A549 (cell line): ENCODE results near the gene KRTAP7-1. TPM values are rescaled to one million over a fixed set of nuclear protein-coding genes. Genes with fewer than 3 reads are reported as not detected.
A peak's percentile ranks its signal among the peaks of the same experiment; 100 is the strongest.

Source experiments
- ATAC-seq, 2 experiments: fragments of 200-7000 bp in 1 of 2; fragments of >200 bp in 1 of 2; cut with Nextera tagmentation in 1 of 2; cut with Tn5 transposase in 1 of 2; 3 replicates each; pipeline versions ENCODE4 v1.8.0 to v1.9.1; 2018 to 2020; ENCODE audit warnings: mild to moderate bottlenecking in 1 of 2, moderate library complexity in 1 of 2
- CTCF ChIA-PET: fragments of 300-600 bp; sonication (Branson Sonifier 250); formaldehyde crosslinking; extraction: SDS; loops from one replicate; lab custom pipeline; 2021; ENCODE audit warnings: antibody characterized with exemption, inconsistent platforms; lab: Yijun Ruan, JAX
- POLR2A ChIA-PET: fragments of 350-600 bp; formaldehyde crosslinking; extraction: SDS; loops from one replicate; lab custom pipeline; 2021; ENCODE audit warnings: antibody characterized with exemption, inconsistent platforms; lab: Yijun Ruan, JAX
- DNase-seq, 2 experiments: peaks; one replicate each; pipeline versions ENCODE4 v3.0.0 to v3.0.0-alpha.2; 2011 to 2016; ENCODE audit warnings: low read depth in 1 of 2, low spot score in 1 of 2
- FAIRE-seq: peaks from 2 replicates; lab custom pipeline; 2011; peaks lifted over from hg19 to GRCh38; lab: Jason Lieb, UNC
- H3K27ac ChIP-seq, 2 experiments: fragments of >200 bp; sonication (Bioruptor Twin); formaldehyde crosslinking; 3 replicates each; pipeline ENCODE4 v1.5.1; 2016 to 2017
- H3K4me1 ChIP-seq: fragments of >200 bp; sonication (Bioruptor Twin); formaldehyde crosslinking; 3 replicates; pipeline ENCODE4 v1.6.1; 2016
- H3K4me2 ChIP-seq: fragments of >200 bp; sonication (Bioruptor Twin); formaldehyde crosslinking; 3 replicates; pipeline ENCODE4 v1.6.1; 2016
- H3K4me3 ChIP-seq: fragments of >200 bp; sonication (Bioruptor Twin); formaldehyde crosslinking; 3 replicates; pipeline ENCODE4 v1.5.1; 2016
- H3K9me3 ChIP-seq: fragments of >200 bp; sonication (Bioruptor Twin); formaldehyde crosslinking; 3 replicates; pipeline ENCODE4 v1.6.1; 2016
- CBX2 ChIP-seq: fragments of 200-600 bp; sonication (generic); IDR thresholded peaks from 2 replicates; pipeline ENCODE4 v1.6.1; 2016; ENCODE audit warnings: low read depth, mild to moderate bottlenecking, borderline replicate concordance
- CHD4 ChIP-seq: fragments of 200-600 bp; sonication (generic); IDR thresholded peaks from 2 replicates; pipeline ENCODE4 v1.6.1; 2016; ENCODE audit warnings: antibody characterized with exemption, mild to moderate bottlenecking, borderline replicate concordance
- EHF ChIP-seq: fragments of 250-450 bp; sonication (Bioruptor Pico); IDR thresholded peaks from 2 replicates; pipeline ENCODE4 v1.5.0; 2020; ENCODE audit warnings: mild to moderate bottlenecking
- EHMT2 ChIP-seq: fragments of 200-600 bp; sonication (generic); IDR thresholded peaks from 2 replicates; pipeline ENCODE4 v1.6.1; 2016; ENCODE audit warnings: antibody characterized with exemption, low read depth, mild to moderate bottlenecking, moderate library complexity
- ESRRA ChIP-seq: fragments of 150-350 bp; IDR thresholded peaks from 2 replicates; pipeline ENCODE4 v1.6.1; 2014; ENCODE audit warnings: mild to moderate bottlenecking, low read length, borderline replicate concordance
- GATA3 ChIP-seq: IDR thresholded peaks from 2 replicates; pipeline ENCODE4 v1.6.1; 2012; ENCODE audit warnings: borderline replicate concordance
- HOXB13 ChIP-seq: fragments of 250-450 bp; sonication (Bioruptor Pico); IDR thresholded peaks from 2 replicates; pipeline ENCODE4 v1.5.0; 2020; ENCODE audit warnings: low read depth, mild to moderate bottlenecking, moderate library complexity
- HOXB5 ChIP-seq: fragments of 250-450 bp; sonication (Bioruptor Pico); IDR thresholded peaks from 2 replicates; pipeline ENCODE4 v1.5.0; 2020; ENCODE audit warnings: mild to moderate bottlenecking, moderate library complexity
- NFE2L2 ChIP-seq: fragments of 150-350 bp; conservative IDR thresholded peaks from 2 replicates; pipeline ENCODE4 v1.6.1; 2014; ENCODE audit warnings: low read length
- PHF8 ChIP-seq: fragments of 200-600 bp; sonication (generic); IDR thresholded peaks from 2 replicates; pipeline ENCODE4 v1.6.1; 2016; ENCODE audit warnings: low read depth, mild to moderate bottlenecking, antibody characterized with exemption, moderate library complexity, borderline replicate concordance
- POLR2A ChIP-seq: IDR thresholded peaks from 2 replicates; pipeline ENCODE4 v1.6.1; 2012; ENCODE audit warnings: mild to moderate bottlenecking, low read length
- RARB ChIP-seq: fragments of 250-450 bp; sonication (Bioruptor Pico); IDR thresholded peaks from 2 replicates; pipeline ENCODE4 v1.8.0; 2021; ENCODE audit warnings: mild to moderate bottlenecking, moderate library complexity
- SREBF2 ChIP-seq: fragments of 450-650 bp; IDR thresholded peaks from 2 replicates; pipeline ENCODE4 v1.6.1; 2014; ENCODE audit warnings: mild to moderate bottlenecking, moderate library complexity
- TFCP2L1 ChIP-seq: fragments of 250-450 bp; sonication (Bioruptor Pico); IDR thresholded peaks from 2 replicates; pipeline ENCODE4 v1.5.0; 2021; ENCODE audit warnings: mild to moderate bottlenecking
- TP53 ChIP-seq: fragments of 250-450 bp; sonication (Bioruptor Pico); IDR thresholded peaks from 2 replicates; pipeline ENCODE4 v1.5.0; 2021; ENCODE audit warnings: mild to moderate bottlenecking, moderate library complexity
- ZC3H11A ChIP-seq: fragments of 450-650 bp; IDR thresholded peaks from 2 replicates; pipeline ENCODE4 v1.6.1; 2014; ENCODE audit warnings: antibody characterized with exemption, mild to moderate bottlenecking
- WGBS: methylation state at CpG from one replicate; pipeline ENCODE4 v1.1.6; 2017; ENCODE audit errors: missing lambda C conversion rate; 5-methylcytosine and 5-hydroxymethylcytosine counted together
- polyA plus RNA-seq, 4 experiments: library from polyadenylated mRNA; depleted of rRNA in 3 of 4; stranded (reverse); fragments of >200 nt; fragmentation: RNase III in 1 of 4; extraction: RNeasy Plus Mini Kit Qiagen cat#74134 plus additional on column Dnase treatment in 1 of 4; gene quantifications; 2 replicates in 3 of 4; 3 replicates in 1 of 4; pipeline ENCODE4 v1.2.3, GENCODE V29; 2011 to 2017
- TF ChIP-seq, protein P1 (sequence below): fragments of 250-450 bp; sonication (Bioruptor Pico); IDR thresholded peaks from 2 replicates; pipeline ENCODE4 v1.5.0; 2021; ENCODE audit warnings: mild to moderate bottlenecking, moderate library complexity, borderline replicate concordance
- TF ChIP-seq, protein P2 (sequence below): fragments of >200 bp; sonication (Bioruptor Twin); formaldehyde crosslinking; IDR thresholded peaks from 3 replicates; pipeline ENCODE4 v1.6.1; 2016
- TF ChIP-seq, protein P3 (sequence below): fragments of >200 bp; sonication (Bioruptor Twin); formaldehyde crosslinking; IDR thresholded peaks from 3 replicates; pipeline ENCODE4 v1.5.1; 2016
- TF ChIP-seq, protein P4 (sequence below): fragments of 450-650 bp; IDR thresholded peaks from 2 replicates; pipeline ENCODE4 v1.6.1; 2014; ENCODE audit warnings: antibody characterized with exemption
- TF ChIP-seq, protein P5 (sequence below): fragments of 250-450 bp; sonication (Bioruptor Pico); IDR thresholded peaks from 2 replicates; pipeline ENCODE4 v1.5.0; 2020; ENCODE audit warnings: low read depth, mild to moderate bottlenecking, moderate library complexity

The KRTAP7-1 gene
- polyA plus RNA-seq, 2 of the 4 experiments (the other 2 are of a cell fraction), result not detected

DNA sequence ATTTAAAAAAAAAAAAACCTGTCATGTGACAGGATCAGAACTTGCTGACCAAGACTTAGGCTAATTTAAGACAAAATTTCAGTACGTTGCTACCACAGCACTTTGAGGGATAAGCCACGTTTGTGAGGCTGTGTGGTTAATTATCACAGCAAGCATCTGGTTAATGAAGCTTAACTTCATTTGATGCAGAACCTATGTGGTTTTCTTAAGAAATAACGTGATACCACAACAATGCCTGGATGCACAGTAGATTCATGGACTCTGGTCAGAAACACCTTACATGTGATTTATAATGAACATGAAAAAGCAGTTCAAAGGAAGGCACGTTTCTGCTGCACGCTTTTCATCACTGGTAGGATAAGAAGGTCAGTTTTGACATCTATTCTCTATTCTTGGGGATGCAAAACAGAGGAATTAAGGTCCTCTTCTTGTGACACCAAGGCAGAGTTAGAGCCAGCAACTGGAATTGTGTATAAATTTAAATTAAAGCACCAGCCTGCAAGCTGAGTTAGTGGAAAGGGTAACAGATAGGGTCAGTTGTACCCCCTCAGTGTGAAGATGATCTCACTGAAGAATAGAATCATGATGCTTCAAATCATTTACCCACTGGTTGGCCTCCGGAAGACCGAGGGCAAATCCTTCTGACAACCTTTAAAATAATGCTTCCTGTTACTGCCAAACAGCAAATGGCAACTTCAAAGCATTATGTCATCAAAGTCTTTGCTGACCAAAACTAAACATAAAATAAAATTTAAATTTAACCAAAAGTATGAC lies 10.5 kb downstream of the KRTAP7-1 start (continued):
- no peak for TF ChIP-seq ESRRA
- TF ChIP-seq CBX2, result no peak
- no peak for TF ChIP-seq POLR2A
- TF ChIP-seq, protein P1, sequence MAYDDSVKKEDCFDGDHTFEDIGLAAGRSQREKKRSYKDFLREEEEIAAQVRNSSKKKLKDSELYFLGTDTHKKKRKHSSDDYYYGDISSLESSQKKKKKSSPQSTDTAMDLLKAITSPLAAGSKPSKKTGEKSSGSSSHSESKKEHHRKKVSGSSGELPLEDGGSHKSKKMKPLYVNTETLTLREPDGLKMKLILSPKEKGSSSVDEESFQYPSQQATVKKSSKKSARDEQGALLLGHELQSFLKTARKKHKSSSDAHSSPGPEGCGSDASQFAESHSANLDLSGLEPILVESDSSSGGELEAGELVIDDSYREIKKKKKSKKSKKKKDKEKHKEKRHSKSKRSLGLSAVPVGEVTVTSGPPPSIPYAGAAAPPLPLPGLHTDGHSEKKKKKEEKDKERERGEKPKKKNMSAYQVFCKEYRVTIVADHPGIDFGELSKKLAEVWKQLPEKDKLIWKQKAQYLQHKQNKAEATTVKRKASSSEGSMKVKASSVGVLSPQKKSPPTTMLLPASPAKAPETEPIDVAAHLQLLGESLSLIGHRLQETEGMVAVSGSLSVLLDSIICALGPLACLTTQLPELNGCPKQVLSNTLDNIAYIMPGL (CRISPR knock-in tag), result no peak
- TF ChIP-seq PHF8, result no peak

DNA sequence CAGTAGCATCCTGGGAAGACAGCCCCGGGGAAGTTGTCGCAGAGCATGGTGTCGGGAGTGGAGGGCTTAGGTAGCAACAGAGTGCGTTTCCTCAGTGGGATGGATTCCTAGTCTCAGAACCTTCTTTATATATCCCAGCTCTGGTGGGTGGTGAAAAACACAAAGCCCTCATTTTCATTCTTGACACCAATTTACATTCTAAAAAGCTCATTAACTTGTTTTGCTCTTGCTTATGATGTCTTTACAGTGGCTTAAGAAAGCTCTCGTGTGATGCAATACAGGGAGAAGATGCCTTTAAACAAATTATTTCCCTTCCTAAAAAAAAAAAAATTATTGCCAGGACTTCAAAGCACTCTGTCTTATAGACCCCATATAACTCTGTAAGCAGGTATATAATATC lies 16.4 kb downstream of the KRTAP7-1 start, which contains the start of gene KRTAP8-1:
Gene KRTAP8-1, minus strand, starts transcription at position 101 of the 400 bp plus-strand sequence. Its CDS starts 54 bp downstream, at position 47.
- WGBS, result 6% methylated on average over 5 of the region's 5 CpGs
- no peak for ATAC-seq

DNA sequence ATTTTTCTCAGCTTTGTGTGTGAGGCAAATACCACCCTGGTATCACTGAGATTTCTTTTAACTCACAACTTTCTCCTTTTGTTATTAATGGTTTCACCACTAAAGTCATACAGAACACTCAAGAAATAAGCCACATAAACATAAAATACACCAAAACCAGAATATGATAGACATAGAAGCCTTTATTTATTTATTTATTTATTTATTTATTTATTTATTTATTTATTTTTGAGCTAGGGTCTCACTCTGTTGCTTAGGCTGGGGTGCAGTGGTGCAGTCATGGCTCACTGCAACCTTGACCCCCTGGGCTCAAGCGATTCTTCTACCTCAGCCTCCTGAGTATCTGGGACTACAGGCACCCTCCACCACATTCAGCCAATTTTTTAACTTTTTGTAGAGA lies 29.0 kb downstream of the KRTAP7-1 start:
- Histone ChIP-seq H3K4me3 (no peak overlapping the region), H3K27ac (no peak overlapping the region), H3K4me2 (no peak overlapping the region), H3K9me3 (no peaks in the 10 kb centered on the region), H3K4me1 (no peaks in the 10 kb centered on the region)
- CTCF ChIA-PET, result no interaction called here
- POLR2A ChIA-PET, result no interaction called here
- no peak for ATAC-seq
- peak; percentile 52 for TF ChIP-seq ZC3H11A
- no peak for TF ChIP-seq RARB
- 6% methylated on average over 1 of the region's 1 CpG for WGBS
- no peak for FAIRE-seq
- DNase-seq, result no peak

More for the DNA sequence above, 16.4 kb downstream of the KRTAP7-1 start, which contains the start of gene KRTAP8-1:
- POLR2A ChIA-PET, result no interaction called here
- DNase-seq (no peak), FAIRE-seq (no peak)
- Histone ChIP-seq H3K4me3 (no peak within 1 kb of the TSS), H3K4me1 (no peaks in the 10 kb centered on the region), H3K27ac (no peak within 1 kb of the TSS), H3K9me3 (no peaks in the 10 kb centered on the region), H3K4me2 (no peak within 1 kb of the TSS)
- TF ChIP-seq, protein P2, sequence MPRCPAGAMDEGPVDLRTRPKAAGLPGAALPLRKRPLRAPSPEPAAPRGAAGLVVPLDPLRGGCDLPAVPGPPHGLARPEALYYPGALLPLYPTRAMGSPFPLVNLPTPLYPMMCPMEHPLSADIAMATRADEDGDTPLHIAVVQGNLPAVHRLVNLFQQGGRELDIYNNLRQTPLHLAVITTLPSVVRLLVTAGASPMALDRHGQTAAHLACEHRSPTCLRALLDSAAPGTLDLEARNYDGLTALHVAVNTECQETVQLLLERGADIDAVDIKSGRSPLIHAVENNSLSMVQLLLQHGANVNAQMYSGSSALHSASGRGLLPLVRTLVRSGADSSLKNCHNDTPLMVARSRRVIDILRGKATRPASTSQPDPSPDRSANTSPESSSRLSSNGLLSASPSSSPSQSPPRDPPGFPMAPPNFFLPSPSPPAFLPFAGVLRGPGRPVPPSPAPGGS, result no peak
- no peak for TF ChIP-seq HOXB5 (CRISPR knock-in tag)
- no peak for TF ChIP-seq HOXB13 (CRISPR knock-in tag)
- no peak for TF ChIP-seq NFE2L2
- TF ChIP-seq, protein P3, sequence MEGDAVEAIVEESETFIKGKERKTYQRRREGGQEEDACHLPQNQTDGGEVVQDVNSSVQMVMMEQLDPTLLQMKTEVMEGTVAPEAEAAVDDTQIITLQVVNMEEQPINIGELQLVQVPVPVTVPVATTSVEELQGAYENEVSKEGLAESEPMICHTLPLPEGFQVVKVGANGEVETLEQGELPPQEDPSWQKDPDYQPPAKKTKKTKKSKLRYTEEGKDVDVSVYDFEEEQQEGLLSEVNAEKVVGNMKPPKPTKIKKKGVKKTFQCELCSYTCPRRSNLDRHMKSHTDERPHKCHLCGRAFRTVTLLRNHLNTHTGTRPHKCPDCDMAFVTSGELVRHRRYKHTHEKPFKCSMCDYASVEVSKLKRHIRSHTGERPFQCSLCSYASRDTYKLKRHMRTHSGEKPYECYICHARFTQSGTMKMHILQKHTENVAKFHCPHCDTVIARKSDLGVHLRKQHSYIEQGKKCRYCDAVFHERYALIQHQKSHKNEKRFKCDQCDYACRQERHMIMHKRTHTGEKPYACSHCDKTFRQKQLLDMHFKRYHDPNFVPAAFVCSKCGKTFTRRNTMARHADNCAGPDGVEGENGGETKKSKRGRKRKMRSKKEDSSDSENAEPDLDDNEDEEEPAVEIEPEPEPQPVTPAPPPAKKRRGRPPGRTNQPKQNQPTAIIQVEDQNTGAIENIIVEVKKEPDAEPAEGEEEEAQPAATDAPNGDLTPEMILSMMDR, result no peak
- TF ChIP-seq EHMT2, result no peak
- no peak for TF ChIP-seq EHF (CRISPR knock-in tag)
- no peak for TF ChIP-seq GATA3
- no peak for TF ChIP-seq TFCP2L1 (CRISPR knock-in tag)
- TF ChIP-seq CHD4, result no peak
- TF ChIP-seq, protein P4, sequence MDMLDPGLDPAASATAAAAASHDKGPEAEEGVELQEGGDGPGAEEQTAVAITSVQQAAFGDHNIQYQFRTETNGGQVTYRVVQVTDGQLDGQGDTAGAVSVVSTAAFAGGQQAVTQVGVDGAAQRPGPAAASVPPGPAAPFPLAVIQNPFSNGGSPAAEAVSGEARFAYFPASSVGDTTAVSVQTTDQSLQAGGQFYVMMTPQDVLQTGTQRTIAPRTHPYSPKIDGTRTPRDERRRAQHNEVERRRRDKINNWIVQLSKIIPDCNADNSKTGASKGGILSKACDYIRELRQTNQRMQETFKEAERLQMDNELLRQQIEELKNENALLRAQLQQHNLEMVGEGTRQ, result no peak
- TF ChIP-seq, protein P5, sequence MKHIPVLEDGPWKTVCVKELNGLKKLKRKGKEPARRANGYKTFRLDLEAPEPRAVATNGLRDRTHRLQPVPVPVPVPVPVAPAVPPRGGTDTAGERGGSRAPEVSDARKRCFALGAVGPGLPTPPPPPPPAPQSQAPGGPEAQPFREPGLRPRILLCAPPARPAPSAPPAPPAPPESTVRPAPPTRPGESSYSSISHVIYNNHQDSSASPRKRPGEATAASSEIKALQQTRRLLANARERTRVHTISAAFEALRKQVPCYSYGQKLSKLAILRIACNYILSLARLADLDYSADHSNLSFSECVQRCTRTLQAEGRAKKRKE (CRISPR knock-in tag), result no peak
- no peak for TF ChIP-seq SREBF2
- TF ChIP-seq TP53 (CRISPR knock-in tag), result no peak
- no peak for TF ChIP-seq POLR2A
- CTCF ChIA-PET, result no interaction called here
